Liver (tissue), 9 donors: ENCODE data around the gene ARHGEF40. TPM values are rescaled to one million over a fixed set of nuclear protein-coding genes. Genes with fewer than 3 reads are reported as not detected.

Source experiments
- DNase-seq: peaks from one replicate; pipeline ENCODE4 v3.0.0-alpha.2; 2017; ENCODE audit warnings: low spot score
- H3K27ac ChIP-seq, 2 donors: one replicate each; pipeline ENCODE4 v1.7.0; 2013; ENCODE audit warnings: inconsistent platforms in 2 of 2, low read length in 2 of 2, control low read depth in 1 of 2, low read depth in 1 of 2, mild to moderate bottlenecking in 1 of 2
- H3K27me3 ChIP-seq, 4 donors: one replicate each; pipeline versions ENCODE4 v1.6.1 to v1.7.0; 2013; ENCODE audit warnings: low read length in 3 of 4, inconsistent platforms in 1 of 4, mild to moderate bottlenecking in 1 of 4, moderate library complexity in 1 of 4; ENCODE audit not compliant: control insufficient read depth in 4 of 4, insufficient read depth in 4 of 4
- H3K36me3 ChIP-seq, 4 donors: one replicate each; pipeline versions ENCODE4 v1.6.1 to v1.7.0; 2013; ENCODE audit warnings: low read length in 3 of 4, mild to moderate bottlenecking in 3 of 4, low read depth in 1 of 4, moderate library complexity in 1 of 4; ENCODE audit not compliant: control insufficient read depth in 4 of 4, insufficient read depth in 3 of 4
- H3K4me1 ChIP-seq, 4 donors: one replicate each; pipeline versions ENCODE4 v1.6.1 to v1.7.0; 2013; ENCODE audit warnings: low read length in 3 of 4, mild to moderate bottlenecking in 3 of 4, moderate library complexity in 1 of 4; ENCODE audit not compliant: control insufficient read depth in 4 of 4, insufficient read depth in 4 of 4
- H3K4me3 ChIP-seq, 3 donors: one replicate each; pipeline versions ENCODE4 v1.6.1 to v1.7.0; 2013; ENCODE audit warnings: low read length in 3 of 3, control low read depth in 1 of 3, low read depth in 1 of 3, mild to moderate bottlenecking in 1 of 3
- H3K9ac ChIP-seq, 2 donors: one replicate each; pipeline ENCODE4 v1.7.0; 2013; ENCODE audit warnings: low read length in 2 of 2, mild to moderate bottlenecking in 2 of 2, moderate library complexity in 2 of 2, control low read depth in 1 of 2, low read depth in 1 of 2
- H3K9me3 ChIP-seq, 4 donors: one replicate each; pipeline versions ENCODE4 v1.6.1 to v1.7.0; 2013; ENCODE audit warnings: low read length in 3 of 4; ENCODE audit not compliant: control insufficient read depth in 4 of 4
- ATF3 ChIP-seq: IDR thresholded peaks from 2 replicates; pipeline ENCODE4 v1.6.1; 2016; ENCODE audit warnings: antibody characterized with exemption
- CTCF ChIP-seq: fragments of 150-350 bp; IDR thresholded peaks from 2 replicates; pipeline ENCODE4 v1.5.1; 2017; ENCODE audit warnings: improper control_type of control experiment, low read depth, low read length; ENCODE audit not compliant: missing input control
- FOXA1 ChIP-seq: IDR thresholded peaks from 2 replicates; pipeline ENCODE4 v1.6.1; 2016; ENCODE audit warnings: antibody characterized with exemption
- FOXA2 ChIP-seq: IDR thresholded peaks from 2 replicates; pipeline ENCODE4 v1.6.1; 2016; ENCODE audit warnings: antibody characterized with exemption
- GABPA ChIP-seq, 2 donors: IDR thresholded peaks in 1 of 2; conservative IDR thresholded peaks in 1 of 2; 2 replicates each; pipeline ENCODE4 v1.6.1; 2016; ENCODE audit warnings: antibody characterized with exemption in 2 of 2, mild to moderate bottlenecking in 1 of 2, moderate library complexity in 1 of 2
- HNF4G ChIP-seq: IDR thresholded peaks from 2 replicates; pipeline ENCODE4 v1.6.1; 2016; ENCODE audit warnings: antibody characterized with exemption
- JUND ChIP-seq, 2 donors: IDR thresholded peaks; 2 replicates each; pipeline ENCODE4 v1.6.1; 2016; ENCODE audit warnings: antibody characterized with exemption in 2 of 2
- RAD21 ChIP-seq, 2 donors: IDR thresholded peaks; 2 replicates each; pipeline ENCODE4 v1.6.1; 2016; ENCODE audit warnings: antibody characterized with exemption in 2 of 2, mild to moderate bottlenecking in 2 of 2
- REST ChIP-seq: IDR thresholded peaks from 2 replicates; pipeline ENCODE4 v1.6.1; 2016; ENCODE audit warnings: antibody characterized with exemption, mild to moderate bottlenecking
- RXRA ChIP-seq, 2 donors: IDR thresholded peaks; 2 replicates each; pipeline ENCODE4 v1.6.1; 2017 to 2018; ENCODE audit warnings: antibody characterized with exemption in 2 of 2, mild to moderate bottlenecking in 1 of 2
- SP1 ChIP-seq: IDR thresholded peaks from 2 replicates; pipeline ENCODE4 v1.6.1; 2018; ENCODE audit warnings: antibody characterized with exemption, mild to moderate bottlenecking
- TAF1 ChIP-seq: conservative IDR thresholded peaks from 2 replicates; pipeline ENCODE4 v1.6.1; 2016; ENCODE audit warnings: antibody characterized with exemption, mild to moderate bottlenecking
- YY1 ChIP-seq: IDR thresholded peaks from 2 replicates; pipeline ENCODE4 v1.6.1; 2016; ENCODE audit warnings: antibody characterized with exemption, mild to moderate bottlenecking
- ZBTB33 ChIP-seq: IDR thresholded peaks from 2 replicates; pipeline ENCODE4 v1.6.1; 2016; ENCODE audit warnings: antibody characterized with exemption
- WGBS: extraction: QIAGEN DNeasy Blood & Tissue Kit; methylation state at CpG from one replicate; pipeline ENCODE4 v1.1.7; 2013; 5-methylcytosine and 5-hydroxymethylcytosine counted together
- polyA plus RNA-seq, 2 donors: library from polyadenylated mRNA; stranded (reverse) in 1 of 2; unstranded in 1 of 2; fragments of 200-250 nt in 1 of 2; fragments of >200 nt in 1 of 2; fragmentation: Nextera tagmentation in 1 of 2; extraction: Ambion mirVana in 1 of 2; gene quantifications; one replicate each; pipeline versions ENCODE4 v1.2.1 to v1.2.3, GENCODE V29; 2013 to 2015
- total RNA-seq, 2 donors: library from RNA; depleted of rRNA; stranded (reverse); fragments of >200 nt; gene quantifications; one replicate each; pipeline ENCODE4 v1.2.3, GENCODE V29; 2014
- donor health status: healthy.
- donor health status: healthy.
- donor health status: healthy.
- donor health status: healthy.
- donor health status: healthy.

ARHGEF40 gene
- total and polyA plus RNA-seq, 4 donors = 9.3 to 42.5 (median 16.9) TPM

- WGBS = 71% methylated on average over 1 of the region's 1 CpG
- Histone ChIP-seq H3K4me1 (no peaks in the 10 kb centered on the region), H3K9me3 (peaks cover 0 to 6% (median 0%) of the 10 kb centered on the region in 4 donors), H3K36me3 (no peaks in the 10 kb centered on the region), H3K27ac (no peak overlapping the region), H3K4me3 (no peak overlapping the region), H3K9ac (no peak overlapping the region), H3K27me3 (no peaks in the 10 kb centered on the region)
- TF ChIP-seq FOXA2 (no peak), ATF3 (no peak), ZBTB33 (no peak), HNF4G (no peak), TAF1 (no peak), JUND (IDR thresholded peaks at IDR 0.05) (no peak), GABPA (IDR thresholded peaks at IDR 0.05 in 1 of 2, conservative IDR thresholded peaks at IDR 0.05 in 1 of 2) (no peak), CTCF (no peak), SP1 (no peak), REST (no peak), RXRA (IDR thresholded peaks at IDR 0.05) (no peak), FOXA1 (no peak), YY1 (no peak), RAD21 (IDR thresholded peaks at IDR 0.05) (no peak)
- no peak for DNase-seq
Measured at GRCh38 chr14:21123429-21123828, 53.3 kb downstream of the ARHGEF40 start.

DNA sequence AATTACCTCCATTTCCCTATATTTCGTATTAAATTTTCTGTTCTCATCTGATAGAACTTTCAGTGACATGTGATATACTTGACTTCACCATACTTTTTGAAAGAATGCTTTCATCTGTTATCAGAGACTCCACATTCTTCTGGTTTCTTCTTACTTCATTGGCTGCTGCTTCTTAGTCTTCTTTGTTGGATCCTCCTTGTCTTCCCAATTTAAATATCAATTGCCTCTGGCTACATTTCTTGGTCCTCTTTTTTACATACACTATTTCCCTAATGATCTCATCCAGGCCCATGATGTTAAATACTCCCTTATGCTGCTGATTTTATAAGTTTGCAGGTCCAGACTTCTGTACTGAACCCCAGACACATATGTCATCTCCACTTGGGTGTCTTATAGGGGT is 63.8 kb downstream of the ARHGEF40 start:
- H3K4me1 ChIP-seq = no peaks in the 10 kb centered on the region
- H3K27me3 ChIP-seq = no peaks in the 10 kb centered on the region
- H3K9ac ChIP-seq = no peak overlapping the region
- H3K36me3 ChIP-seq = no peaks in the 10 kb centered on the region
- no peaks in the 10 kb centered on the region for H3K9me3 ChIP-seq
- DNase-seq = no peak
- H3K27ac ChIP-seq = no peak overlapping the region
- H3K4me3 ChIP-seq = no peak overlapping the region
- TF ChIP-seq HNF4G (no peak), ATF3 (no peak), RAD21 (IDR thresholded peaks at IDR 0.05) (no peak)
- WGBS = 59% methylated on average over 1 of the region's 1 CpG
